ENCODE measurements around the gene KAT8. TPM values are rescaled to one million over a fixed set of nuclear protein-coding genes. Genes with fewer than 3 reads are reported as not detected.
A peak's percentile ranks its signal among the peaks of the same experiment; 100 is the strongest.

Gene KAT8
- total and polyA plus RNA-seq, 2 of the 13 experiments (the other 11 are each of a cell fraction or from before 2014, with no cell fraction given), result 79.0 to 84.2 TPM

DNA sequence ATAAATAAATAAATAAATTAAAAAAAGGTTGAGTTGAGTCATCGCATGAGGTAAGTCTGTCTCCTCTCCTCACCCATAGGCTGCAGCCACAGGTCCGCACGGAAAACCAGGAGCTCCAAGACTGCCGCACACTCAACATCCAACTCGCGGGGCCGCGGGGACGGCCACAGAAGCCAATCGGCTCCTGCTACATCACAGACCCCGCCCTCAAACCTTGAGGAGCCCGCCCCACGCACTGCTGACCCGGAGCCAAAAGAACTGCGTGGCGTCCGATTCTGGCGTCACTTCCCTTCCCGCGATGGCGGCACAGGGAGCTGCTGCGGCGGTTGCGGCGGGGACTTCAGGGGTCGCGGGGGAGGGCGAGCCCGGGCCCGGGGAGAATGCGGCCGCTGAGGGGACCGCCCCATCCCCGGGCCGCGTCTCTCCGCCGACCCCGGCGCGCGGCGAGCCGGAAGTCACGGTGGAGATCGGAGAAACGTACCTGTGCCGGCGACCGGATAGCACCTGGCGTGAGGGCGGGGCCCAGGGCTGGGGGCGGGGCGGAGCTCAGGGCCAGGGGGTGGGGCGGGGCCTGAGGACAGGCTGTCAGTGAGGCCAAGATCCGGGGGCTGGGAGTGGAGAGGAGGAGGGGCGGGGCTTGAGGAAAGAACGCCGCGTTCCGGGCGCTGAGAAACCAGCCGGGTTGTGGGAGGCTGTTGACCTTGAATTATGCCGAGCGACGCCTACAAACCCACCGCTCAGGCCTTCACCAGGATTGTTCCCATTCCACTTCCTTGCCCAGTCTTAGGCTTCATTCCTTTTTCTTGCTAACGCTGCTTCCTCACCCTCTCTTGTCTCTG is at the start of gene KAT8 (continued):
- TF ChIP-seq, protein P1, sequence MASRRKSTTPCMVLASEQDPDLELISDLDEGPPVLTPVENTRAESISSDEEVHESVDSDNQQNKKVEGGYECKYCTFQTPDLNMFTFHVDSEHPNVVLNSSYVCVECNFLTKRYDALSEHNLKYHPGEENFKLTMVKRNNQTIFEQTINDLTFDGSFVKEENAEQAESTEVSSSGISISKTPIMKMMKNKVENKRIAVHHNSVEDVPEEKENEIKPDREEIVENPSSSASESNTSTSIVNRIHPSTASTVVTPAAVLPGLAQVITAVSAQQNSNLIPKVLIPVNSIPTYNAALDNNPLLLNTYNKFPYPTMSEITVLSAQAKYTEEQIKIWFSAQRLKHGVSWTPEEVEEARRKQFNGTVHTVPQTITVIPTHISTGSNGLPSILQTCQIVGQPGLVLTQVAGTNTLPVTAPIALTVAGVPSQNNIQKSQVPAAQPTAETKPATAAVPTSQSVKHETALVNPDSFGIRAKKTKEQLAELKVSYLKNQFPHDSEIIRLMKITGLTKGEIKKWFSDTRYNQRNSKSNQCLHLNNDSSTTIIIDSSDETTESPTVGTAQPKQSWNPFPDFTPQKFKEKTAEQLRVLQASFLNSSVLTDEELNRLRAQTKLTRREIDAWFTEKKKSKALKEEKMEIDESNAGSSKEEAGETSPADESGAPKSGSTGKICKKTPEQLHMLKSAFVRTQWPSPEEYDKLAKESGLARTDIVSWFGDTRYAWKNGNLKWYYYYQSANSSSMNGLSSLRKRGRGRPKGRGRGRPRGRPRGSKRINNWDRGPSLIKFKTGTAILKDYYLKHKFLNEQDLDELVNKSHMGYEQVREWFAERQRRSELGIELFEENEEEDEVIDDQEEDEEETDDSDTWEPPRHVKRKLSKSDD (CRISPR knock-in tag; IDR thresholded peaks at IDR 0.05; ENCODE audit: low read depth), result peak; percentile 97
- peak; percentile 55; the same call in 1 of the 2 replicates for TF ChIP-seq ZBTB7A (CRISPR knock-in tag; IDR thresholded peaks at IDR 0.05)
- no peak for TF ChIP-seq ZNF30 (CRISPR knock-in tag; IDR thresholded peaks at IDR 0.05)
- peak; percentile 94 for TF ChIP-seq ETV6 (CRISPR knock-in tag; conservative IDR thresholded peaks at IDR 0.05)
- TF ChIP-seq, protein P2, sequence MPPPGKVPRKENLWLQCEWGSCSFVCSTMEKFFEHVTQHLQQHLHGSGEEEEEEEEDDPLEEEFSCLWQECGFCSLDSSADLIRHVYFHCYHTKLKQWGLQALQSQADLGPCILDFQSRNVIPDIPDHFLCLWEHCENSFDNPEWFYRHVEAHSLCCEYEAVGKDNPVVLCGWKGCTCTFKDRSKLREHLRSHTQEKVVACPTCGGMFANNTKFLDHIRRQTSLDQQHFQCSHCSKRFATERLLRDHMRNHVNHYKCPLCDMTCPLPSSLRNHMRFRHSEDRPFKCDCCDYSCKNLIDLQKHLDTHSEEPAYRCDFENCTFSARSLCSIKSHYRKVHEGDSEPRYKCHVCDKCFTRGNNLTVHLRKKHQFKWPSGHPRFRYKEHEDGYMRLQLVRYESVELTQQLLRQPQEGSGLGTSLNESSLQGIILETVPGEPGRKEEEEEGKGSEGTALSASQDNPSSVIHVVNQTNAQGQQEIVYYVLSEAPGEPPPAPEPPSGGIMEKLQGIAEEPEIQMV (CRISPR knock-in tag; IDR thresholded peaks at IDR 0.05; ENCODE audit: low read depth), result peak; percentile 91; the same call in 1 of the 2 replicates
- no peak for TF ChIP-seq NR2F6 (IDR thresholded peaks at IDR 0.05)
- peak; percentile 48; the same call in 1 of the 2 replicates for TF ChIP-seq NR2F6 (CRISPR knock-in tag; IDR thresholded peaks at IDR 0.05)
- peak; percentile 99 for TF ChIP-seq NR2C2 (CRISPR knock-in tag; IDR thresholded peaks at IDR 0.05; ENCODE audit: borderline replicate concordance)
- no peak for TF ChIP-seq ARID3A (IDR thresholded peaks at IDR 0.05; ENCODE audit: low read depth, low read length)
- TF ChIP-seq ZNF749 (CRISPR knock-in tag; IDR thresholded peaks at IDR 0.05; ENCODE audit: borderline replicate concordance), result peak; percentile 53; the same call in 1 of the 2 replicates
- TF ChIP-seq PBX3 (CRISPR knock-in tag; IDR thresholded peaks at IDR 0.05; ENCODE audit: borderline replicate concordance), result no peak
- TF ChIP-seq ZNF569 (CRISPR knock-in tag; IDR thresholded peaks at IDR 0.05; ENCODE audit: borderline replicate concordance), result no peak
- peak; percentile 48; the same call in 1 of the 2 replicates for TF ChIP-seq ATF3 (CRISPR knock-in tag; IDR thresholded peaks at IDR 0.05)
- 0 out of 2 replicates have a peak, but pooled peaks have one; percentile 11 for TF ChIP-seq SIX4 (CRISPR knock-in tag; IDR thresholded peaks at IDR 0.05)
- peak; percentile 94 for TF ChIP-seq ATF1 (CRISPR knock-in tag; IDR thresholded peaks at IDR 0.05)
- TF ChIP-seq HNRNPLL (IDR thresholded peaks at IDR 0.05; ENCODE audit: low read depth, low read length, poor library complexity, severe bottlenecking), result peak; percentile 73
- no peak for TF ChIP-seq SUZ12 (IDR thresholded peaks at IDR 0.05; ENCODE audit: low read depth, low read length)
- peak; percentile 85 for TF ChIP-seq ZNF230 (CRISPR knock-in tag; IDR thresholded peaks at IDR 0.05)
- TF ChIP-seq ZNF143 (CRISPR knock-in tag; IDR thresholded peaks at IDR 0.05), result peak; percentile 78

Data from HepG2 (cell line).